ENCODE data around the gene ARHGAP15.

DNA sequence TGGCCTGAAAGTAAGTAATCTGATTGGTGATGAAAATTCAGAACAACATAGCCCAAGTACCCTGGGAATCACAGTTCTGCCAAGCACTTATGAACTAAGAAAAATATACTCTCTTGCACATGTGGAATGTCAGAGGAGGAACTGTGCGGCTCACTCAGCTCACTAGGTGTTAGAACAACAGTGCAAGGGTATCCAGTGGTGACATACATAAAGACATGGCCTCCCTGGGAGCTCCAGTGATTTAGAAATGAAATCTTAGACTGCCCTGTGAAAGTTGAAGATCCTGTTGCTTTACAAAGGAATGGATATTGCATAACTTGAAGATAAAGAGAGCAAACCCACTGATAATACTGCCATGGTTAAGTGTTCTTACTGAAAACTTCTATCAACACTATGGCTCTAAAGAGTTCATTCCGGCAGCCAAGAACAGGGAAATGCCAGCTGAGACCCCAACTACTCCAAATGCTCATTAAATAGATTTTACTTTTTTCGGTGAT is 246.2 kb downstream of the ARHGAP15 start:
- TF ChIP-seq, protein P1, sequence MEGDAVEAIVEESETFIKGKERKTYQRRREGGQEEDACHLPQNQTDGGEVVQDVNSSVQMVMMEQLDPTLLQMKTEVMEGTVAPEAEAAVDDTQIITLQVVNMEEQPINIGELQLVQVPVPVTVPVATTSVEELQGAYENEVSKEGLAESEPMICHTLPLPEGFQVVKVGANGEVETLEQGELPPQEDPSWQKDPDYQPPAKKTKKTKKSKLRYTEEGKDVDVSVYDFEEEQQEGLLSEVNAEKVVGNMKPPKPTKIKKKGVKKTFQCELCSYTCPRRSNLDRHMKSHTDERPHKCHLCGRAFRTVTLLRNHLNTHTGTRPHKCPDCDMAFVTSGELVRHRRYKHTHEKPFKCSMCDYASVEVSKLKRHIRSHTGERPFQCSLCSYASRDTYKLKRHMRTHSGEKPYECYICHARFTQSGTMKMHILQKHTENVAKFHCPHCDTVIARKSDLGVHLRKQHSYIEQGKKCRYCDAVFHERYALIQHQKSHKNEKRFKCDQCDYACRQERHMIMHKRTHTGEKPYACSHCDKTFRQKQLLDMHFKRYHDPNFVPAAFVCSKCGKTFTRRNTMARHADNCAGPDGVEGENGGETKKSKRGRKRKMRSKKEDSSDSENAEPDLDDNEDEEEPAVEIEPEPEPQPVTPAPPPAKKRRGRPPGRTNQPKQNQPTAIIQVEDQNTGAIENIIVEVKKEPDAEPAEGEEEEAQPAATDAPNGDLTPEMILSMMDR (IDR thresholded peaks at IDR 0.05), result no peak
- no peak for TF ChIP-seq POLR2A (IDR thresholded peaks at IDR 0.05)
